Measurements from ENCODE around the gene CORIN.
"Not testable (repeated sequence)": the region's sequence is repeated elsewhere in the genome, so short reads cannot be mapped to it uniquely, and the experiment has no call there.

CORIN gene

DNA sequence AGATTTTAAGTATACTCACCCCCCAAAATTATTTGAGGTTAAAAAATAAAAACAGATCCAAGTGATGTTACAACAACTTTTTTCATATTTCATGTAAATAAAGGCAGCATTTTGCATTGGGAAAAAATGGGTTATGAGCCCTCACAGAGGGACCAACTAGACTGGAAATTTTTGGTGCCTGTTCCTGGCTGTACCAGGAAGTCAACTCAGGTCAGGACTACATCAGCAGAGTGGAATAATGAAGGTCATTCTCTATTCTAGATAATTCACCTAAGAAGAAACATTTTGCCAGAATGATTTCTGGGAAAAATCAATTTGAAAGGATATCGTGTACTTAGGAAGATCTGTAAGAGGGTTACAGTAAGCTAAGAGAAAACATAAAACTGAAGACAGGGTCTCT, 66.8 kb downstream of the CORIN start:
- DNase-seq (ENCODE audit: low spot score): no peak

DNA sequence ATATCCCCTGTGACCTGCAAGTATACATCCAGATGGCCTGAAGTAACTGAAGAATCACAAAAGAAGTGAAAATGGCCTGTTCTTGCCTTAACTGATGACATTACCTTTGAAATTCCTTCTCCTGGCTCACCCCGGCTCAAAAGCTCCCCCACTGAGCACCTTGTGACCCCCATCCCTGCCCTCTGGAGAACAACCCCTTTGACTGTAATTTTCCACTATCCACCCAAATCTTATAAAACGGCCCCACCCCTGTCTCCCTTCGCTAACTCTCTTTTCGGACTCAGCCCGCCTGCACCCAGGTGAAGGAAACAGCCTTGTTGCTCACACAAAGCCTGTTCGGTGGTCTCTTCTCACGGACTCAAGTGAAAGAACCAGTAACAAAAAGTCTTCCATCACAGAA, 69.9 kb downstream of the CORIN start:
- not testable (repeated sequence) for DNase-seq (ENCODE audit: low spot score)

DNA sequence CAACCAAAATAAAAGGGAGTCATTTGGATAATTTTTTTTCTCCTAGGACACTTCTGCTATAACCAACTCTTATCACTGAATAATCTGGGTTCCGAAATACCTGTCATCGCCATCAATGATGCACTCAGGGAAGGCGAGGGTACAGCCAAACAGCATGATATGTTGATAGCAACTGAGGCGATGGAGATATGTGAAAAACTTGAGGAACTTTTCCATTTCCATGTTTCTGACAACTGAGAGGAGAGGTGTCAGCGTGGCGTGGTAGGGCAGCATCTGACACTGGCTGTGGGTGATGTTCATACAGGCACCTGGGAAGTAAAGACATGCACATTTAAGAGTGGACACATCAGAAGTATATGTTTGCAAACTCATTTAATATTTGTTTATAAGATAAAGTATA, 74.6 kb downstream of the CORIN start:
- DNase-seq (ENCODE audit: low spot score): no peak

DNA sequence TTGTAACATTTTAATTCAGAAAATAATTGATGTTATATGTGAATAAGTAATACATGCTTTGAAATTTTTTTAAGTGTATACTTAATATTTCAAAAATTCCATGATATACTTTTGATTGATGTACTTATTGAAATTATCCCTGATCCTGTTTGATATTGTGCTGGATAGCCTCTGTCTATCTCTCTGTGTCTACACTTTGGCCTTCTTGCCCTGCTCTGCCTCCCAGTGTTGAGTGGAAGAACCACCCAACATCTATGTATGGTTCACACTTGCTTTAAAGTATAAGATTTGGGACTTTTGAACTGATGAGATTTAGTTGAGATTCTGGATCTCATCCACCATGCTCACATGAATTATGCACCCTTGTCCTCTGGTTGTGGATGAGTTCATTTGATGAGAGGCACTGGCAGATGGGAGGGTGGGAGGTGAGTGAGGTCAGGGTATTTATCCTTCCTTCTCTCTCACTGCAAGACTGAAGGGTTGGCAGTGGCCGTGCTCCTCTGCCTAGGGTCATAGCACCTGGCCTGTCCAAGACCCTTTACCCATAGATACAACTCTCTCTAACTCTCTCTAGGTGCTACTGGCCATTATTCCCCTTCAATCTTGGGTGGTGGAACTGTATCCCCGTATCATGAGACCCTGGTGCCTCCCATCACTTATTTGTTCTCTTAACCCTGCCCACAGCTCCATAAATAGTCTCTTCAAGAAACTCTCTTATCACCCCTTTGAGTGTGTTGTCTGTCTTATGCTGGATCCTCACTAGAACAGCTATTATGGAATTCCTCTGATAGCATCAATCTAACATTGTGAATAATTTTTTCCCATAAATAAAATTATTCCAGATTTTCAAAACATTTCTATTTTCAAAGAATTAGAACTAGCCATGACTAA, 75.2 kb downstream of the CORIN start:
- DNase-seq (ENCODE audit: low spot score): no peak

DNA sequence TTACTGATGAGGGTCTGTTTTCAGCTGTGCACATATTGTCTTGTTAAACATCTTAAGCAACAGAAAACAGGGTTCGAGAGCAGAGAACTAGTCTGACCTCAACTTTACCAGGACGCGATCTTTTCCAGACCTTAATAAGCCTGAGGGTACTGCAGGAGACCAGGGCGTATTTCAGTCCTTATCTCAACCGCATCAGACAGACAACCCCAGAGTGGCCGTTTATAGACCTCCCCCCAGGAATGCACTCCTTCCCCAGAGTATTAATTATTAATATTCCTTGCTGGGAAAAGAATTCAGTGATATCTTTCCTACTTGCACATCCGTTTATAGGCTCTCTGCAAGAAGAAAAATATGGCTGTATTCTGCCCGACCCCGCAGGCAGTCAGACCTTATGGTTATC, 84.6 kb downstream of the CORIN start:
- not testable (repeated sequence) for DNase-seq (ENCODE audit: low spot score)

DNA sequence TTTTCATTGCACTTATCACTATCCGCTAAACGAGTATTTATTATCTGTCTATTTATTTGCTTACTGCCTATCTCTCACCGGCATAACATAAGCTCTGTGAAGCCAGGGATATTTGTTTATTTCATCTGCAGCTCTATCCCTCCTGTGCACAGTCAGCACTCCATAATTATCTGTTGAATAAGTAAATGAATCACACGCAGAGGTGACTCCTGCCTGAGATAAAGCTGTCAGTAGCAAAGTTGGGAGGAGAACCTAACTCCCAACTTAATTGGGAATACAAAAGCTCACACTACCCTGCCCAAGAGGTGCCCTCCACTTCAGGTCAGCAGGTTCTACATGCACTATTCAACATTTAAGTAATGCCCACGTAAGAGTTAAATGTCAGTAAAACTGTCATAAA, 85.7 kb downstream of the CORIN start:
- DNase-seq (ENCODE audit: low spot score): no peak

DNA sequence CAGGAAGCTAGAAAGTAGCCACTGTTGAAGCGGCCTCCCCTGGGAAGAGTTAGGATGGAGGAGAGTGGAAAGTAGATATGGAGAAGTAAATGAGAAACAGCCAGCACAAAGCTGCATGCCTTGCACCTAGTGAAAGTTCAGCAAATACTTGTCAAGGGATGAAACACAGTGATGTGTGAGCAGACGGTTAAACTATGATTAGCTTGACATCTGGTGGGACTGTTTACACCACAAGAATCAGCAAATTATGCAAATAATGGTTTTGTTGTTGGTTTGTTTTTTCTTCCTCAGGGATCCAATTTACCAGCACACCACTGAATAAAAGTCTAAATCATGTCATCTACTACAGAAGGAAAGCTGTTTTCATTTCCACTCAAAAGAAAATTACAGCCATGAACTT, 87.1 kb downstream of the CORIN start:
- DNase-seq (ENCODE audit: low spot score): no peak

DNA sequence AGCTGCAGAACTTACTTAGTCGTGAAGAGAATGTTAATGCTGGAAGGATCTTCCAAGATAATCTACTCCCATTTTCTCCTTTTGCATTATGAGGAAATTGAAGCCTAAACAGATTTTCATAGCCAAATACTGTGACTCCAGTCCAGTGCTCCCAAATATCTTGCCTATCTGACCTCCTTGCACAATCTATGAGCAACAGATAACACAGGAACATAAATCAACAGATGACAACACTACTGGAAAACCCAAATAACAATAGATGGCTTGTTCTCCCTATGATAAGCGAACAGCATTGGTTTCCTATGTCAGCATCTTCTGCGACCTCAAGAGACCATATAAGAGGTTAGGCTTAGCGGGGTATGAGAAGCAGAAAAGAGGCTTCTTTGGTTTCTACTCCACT, 88.0 kb downstream of the CORIN start:
- no peak for DNase-seq (ENCODE audit: low spot score)

DNA sequence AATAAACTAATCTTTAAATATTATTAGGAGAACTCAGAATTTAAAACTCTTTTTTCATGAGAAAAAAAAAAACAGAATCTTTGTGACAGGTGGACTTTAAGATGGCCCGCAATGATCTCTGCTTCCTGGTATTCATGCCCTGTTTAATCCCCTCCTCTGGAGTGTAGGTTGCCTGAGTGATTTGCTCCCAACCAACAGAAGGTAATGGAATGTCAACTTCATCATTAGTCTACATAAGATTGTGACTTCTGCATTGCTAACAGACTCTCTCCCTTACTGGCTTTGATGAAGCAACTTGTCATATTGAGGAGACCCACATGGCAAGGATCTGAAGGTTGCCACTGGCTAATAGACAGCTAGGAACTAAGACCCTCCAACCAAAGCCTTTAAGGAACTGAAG, 88.8 kb downstream of the CORIN start:
- DNase-seq (ENCODE audit: low spot score): no peak

DNA sequence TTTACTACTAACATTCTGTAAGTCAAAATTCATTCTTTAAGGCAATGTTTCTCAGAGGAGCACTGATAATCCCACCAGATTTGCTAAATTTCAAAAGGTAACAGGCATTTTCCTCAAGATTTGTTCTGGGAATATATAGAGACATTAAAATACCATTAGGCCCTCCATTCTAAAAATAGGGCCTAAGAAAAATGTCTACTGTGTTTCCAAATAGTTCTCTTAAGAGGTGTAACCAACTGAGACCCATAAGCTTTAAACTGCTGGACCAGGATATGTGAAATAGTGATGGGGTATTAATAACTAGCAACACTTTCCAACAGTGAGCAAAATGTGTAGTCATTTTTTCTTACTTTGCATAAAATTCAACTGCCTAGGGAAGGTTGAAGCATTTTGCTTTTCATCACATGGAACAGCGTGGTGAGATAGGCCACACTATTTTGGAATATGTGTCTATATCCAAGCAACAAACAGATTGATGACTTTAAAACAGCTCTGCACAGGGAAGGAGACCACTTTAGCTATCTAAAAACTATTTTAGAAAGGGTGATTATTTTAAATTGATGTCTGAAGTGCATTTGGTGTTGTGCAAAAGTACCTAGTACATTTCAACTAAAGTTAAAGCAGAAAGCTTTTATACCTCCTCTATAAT, 89.9 kb downstream of the CORIN start:
- no peak for DNase-seq (ENCODE audit: low spot score)

DNA sequence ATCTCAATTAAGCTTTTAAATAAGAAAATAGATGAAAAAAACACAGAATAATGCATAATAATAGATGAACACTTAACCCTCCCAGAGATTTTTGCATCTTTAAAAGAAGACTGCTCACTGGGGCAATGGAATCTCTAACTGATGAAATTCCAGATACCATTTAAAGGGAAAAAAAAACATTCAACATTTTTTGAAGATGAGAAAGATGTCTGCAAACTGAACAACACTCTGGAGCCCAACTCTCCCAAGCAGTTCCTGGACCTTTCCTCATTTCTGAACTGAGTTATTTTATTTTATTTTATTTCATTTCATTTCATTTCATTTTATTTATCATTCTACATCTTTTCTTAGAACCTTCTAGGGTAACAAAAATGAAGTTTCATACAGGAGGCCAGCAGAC, 90.7 kb downstream of the CORIN start:
- DNase-seq (ENCODE audit: low spot score): no peak

DNA sequence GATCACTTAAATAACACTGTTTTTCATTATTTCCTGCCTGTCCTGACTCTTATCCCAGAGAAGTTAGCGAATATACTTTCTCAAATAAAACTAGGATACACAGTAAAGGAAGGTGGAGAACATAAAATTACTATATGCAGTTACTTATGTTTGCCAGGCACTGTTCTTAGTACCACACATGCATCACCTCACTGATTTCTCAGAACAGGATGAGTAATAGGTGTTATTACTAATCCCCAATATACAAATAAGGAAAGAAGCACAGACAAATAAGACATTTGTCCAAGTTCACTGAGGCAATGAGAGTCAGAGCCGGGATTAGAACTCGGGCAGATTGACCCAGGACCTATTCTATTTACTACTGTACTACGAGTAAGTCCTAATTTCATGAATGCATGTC, 91.7 kb downstream of the CORIN start:
- no peak for DNase-seq (ENCODE audit: low spot score)

DNA sequence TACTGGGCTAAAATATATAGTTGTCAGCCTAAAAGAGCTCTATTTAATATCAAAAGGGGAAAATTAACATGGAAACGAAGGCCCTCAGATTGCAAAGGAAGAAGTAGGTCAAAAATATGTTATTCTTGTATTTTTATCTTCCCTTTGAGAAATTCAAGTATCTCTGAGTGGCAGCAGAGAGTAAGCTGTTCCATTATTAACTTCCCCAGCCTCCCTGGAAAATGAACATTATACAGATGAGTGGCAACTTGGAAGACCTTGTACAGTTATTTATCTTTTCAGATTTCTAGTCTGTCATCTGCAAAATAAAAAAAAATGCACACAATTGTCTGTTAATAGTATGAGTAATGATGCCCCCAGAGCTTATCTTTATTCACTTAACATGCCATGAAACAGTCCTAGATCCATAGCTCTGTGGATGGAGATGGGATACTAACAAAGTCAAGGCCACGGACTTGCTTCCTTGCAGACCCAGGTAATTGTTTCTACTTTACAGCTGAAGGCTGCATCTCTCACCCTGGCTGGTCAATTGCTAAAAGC, 93.0 kb downstream of the CORIN start:
- DNase-seq (ENCODE audit: low spot score): no peak

DNA sequence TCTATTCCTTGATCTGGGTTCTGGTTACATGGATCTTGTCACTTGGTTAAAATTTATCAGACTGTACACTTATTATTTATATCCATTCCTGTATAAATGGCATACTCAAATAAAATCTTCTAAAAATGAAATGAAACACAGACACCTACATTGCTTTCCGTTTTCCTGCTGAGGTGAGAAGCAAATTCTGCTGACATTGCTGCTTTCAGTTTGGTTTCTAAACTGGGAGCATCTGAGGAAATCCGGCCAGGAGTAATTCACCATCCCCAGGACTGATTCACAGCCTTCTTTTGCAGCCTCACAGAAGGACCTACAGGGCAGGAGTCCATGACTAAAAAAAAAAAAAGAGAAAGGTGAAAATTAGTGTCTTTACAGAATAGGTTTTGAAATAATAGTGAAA, 93.6 kb downstream of the CORIN start:
- no peak for DNase-seq (ENCODE audit: low spot score)

DNA sequence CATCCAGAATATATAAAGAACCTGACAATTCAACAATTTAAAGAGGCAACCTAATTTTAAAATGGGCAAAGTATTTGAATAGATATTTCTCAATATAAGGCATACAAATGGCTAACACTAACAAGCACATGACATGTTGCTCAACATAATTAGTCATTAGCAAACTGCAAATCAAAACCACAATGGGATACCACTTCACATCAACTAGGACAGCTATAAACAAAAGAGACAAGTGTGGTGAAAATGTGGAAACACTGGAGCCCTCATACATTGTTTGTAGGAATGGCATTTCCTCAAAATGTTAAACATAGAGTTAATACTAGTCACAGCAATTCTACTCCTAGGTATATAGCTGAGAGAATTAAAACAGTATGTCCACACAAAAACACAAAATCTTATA, 96.7 kb downstream of the CORIN start:
- DNase-seq (ENCODE audit: low spot score): no peak

DNA sequence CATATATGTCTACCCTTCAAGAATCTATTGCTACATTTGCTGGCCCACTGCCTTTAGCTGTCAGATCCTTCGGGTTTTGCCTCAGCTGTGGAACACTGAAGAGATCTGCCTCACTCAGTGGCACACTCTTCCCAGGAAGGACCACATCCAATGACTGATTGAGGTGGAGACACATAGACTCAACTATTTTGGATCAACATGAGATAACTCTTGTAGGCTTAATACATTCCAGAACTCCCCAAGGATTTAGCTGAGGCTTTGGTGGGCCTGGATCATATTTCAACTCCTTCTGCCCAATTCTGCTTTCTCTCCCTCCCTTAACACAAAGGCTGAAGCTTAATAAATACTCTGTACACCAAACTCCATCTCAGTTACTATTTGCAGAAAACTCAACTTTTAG, 100.5 kb downstream of the CORIN start:
- no peak for DNase-seq (ENCODE audit: low spot score)

DNA sequence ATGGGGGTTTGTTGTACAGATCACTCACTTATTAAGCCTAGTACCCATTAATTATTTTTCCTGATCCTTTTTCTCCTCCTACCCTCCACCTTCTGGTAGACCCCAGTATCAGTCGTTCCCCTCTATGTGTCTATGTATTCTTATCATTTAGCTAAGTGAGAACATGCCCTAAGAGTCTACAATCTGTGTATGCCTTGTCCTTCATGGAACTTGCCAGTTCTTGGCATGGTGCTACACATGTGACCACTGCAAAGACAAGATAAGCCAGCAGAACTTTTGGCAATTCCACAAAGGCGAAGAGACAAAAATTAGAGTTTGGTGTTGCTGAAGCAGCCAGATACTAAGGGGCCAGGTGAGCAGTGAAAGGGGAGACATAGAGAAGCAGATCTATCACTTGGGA, 101.3 kb downstream of the CORIN start:
- DNase-seq (ENCODE audit: low spot score): no peak

DNA sequence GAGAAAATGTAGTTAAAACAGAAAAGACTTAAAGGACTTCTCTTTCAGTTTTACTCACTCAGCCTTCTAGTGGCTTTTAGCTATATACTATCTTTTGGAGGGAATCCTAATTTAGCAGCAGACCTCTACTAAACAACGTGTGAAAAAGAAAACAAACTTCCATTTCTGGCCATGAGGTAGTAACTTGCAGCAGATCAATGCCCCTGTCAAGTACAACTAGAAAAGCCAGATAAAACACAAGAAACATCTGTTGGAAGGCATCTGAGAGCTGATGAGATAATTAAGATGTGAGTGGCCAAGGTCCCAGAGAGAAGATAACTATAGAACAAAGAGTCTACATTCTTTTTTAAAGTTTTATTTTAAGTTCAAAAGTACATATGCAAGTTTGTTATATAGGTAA, 101.7 kb downstream of the CORIN start:
- no peak for DNase-seq (ENCODE audit: low spot score)

DNA sequence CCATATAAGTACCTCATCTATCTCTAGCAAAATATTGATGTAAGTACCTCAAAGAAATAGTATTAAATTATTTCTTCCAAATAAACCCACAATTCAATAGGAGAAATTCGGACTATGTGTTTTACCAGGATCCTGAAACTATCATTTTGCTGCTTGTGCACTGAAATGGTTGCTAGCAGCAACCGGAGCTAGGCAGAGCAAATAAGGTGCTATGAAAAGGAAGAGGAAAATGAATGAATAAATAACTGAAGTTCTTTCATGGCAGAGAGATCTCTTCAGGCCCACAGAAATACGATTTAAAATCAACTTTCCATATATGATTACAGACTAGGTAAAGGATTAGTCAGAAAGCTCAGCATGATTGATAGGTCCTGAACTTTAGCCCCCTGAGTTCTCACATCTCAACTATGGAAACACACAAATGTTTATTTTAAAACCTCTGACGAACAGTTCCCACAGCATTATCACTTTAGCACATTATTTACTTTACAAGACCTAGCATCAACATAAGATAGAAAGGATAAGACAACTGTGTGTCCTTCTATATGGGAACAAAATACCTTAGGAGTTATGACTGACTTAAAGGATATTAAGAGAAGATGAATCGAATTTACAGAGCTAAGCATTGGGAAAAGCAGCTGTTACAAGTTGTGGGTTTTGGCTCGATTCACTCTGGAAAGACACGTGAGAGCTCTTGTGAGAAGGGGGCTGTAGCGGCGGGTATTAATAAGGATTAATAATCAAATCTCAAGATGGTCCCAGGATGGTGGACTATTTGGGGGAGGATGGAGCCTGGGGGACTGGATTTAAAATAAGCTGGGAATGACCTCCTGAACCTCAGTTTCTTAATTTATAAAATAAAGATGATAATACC, 104.3 kb downstream of the CORIN start:
- no peak for DNase-seq (ENCODE audit: low spot score)

DNA sequence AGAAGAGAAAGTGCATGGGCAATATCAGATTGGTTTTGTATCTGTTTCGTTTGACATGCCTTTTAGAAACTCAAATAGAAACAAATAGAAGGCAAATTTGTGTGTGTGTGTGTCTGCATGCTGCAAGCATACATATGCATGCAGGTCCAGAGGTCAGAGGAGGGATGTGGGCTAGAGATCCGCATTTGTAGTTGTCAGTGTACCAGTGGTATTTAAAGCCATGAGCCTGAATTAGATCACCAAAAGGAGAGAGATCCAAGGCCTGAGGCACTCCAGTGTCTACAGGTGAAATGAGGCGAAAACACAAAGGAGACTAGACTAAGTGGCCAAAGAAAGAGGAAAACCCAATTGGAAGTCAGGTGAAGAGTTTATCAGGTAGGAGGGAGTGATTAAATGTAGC, 106.7 kb downstream of the CORIN start:
- DNase-seq (ENCODE audit: low spot score): no peak

DNA sequence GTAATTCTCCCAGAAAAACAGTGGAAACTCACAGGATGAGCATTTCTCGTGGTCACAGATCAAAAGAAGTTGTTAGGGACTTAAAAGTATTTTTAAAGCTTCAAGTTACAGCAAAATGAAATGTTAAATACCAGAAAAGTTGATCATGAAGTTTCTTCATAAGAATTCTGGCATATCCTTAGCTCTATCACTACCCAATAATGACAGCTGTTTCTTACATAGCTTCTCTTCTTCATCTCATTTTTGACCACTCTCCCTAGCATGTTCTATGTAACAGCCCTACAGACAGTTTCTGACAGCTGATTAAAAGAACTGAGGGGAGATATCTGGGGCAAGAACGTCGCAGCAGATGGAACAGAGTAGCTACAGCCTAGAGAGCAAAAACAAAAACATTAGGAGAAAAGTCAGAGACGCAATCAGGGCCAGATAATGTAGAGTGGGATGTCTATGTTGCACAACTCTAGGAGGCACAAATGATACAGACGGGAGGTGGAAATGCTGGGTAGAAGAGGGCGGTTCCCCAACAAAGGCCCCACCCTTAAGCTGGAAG, 108.7 kb downstream of the CORIN start:
- no peak for DNase-seq (ENCODE audit: low spot score)

DNA sequence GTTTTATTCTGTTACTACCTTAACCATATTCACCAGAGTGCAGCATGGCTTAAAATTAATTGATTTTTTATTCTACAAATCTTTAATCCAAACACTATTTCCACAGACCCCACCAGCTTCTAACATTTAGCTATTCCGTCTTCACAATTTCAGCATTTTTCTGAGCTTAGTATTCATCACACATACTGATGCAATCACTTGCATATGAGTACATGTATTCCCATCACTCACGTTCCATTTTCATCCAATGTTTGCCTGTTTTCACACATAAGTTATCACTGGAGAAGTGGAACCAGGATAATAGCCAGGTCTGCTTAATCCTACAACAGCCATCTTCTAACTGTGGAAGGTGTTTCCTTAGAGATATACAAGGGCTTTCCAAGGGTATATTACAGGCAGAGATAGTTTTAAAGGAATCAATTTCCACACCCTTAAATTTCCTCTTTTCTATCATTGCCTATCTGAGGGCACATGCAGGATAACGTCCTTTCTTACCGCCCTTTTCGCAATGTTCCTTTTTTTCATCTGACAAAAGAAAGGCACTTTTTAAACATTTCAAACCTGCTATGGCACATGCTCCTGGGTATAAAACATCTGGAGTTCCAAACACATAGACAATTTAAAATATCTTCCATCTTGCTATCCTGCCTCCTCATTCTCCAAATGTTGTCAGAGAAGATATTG, 115.8 kb downstream of the CORIN start:
- DNase-seq (ENCODE audit: low spot score): no peak
